ENCODE results near the gene MYBPC1. TPM values are rescaled to one million over a fixed set of nuclear protein-coding genes. Genes with fewer than 3 reads are reported as not detected.

Gene MYBPC1
- total RNA-seq, 1 experiment from 2014 or later = not detected

DNA sequence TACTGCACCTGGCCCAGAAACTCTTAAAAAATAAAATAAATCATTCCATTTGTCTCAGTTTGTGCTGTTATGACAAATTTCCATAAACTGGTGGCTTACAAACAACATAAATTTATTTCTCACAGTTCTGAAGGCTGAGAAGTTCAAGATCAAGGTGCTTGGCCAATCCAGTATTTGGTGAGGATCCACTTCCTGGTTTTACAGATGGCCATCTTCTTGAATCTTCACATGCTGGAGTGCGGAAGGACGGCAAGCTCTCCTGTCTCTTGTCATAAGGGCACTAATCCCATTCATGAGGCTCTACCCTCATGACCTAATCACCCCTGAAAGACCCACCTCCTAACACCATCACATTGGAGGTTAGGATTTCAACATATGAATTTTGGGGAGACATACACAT lies 29.9 kb upstream of the MYBPC1 start:
- CTCF ChIA-PET = no interaction called here
- Mint-ChIP-seq H3K27me3 (ENCODE audit: insufficient read depth, unreplicated experiment) (no peaks in the 10 kb centered on the region), H3K27ac (ENCODE audit: unreplicated experiment) (no peak overlapping the region), H3K36me3 (ENCODE audit: insufficient read depth, unreplicated experiment) (no peaks in the 10 kb centered on the region), H3K4me3 (ENCODE audit: unreplicated experiment) (no peak overlapping the region), H3K4me1 (ENCODE audit: low read depth, unreplicated experiment) (peaks cover under 1% of the 10 kb centered on the region), H3K9me3 (ENCODE audit: unreplicated experiment) (peaks cover 7% of the 10 kb centered on the region)
- H3K27me3 ChIP-seq (replicated peaks; ENCODE audit: control insufficient read depth, insufficient read depth, low read length) = no peaks in the 10 kb centered on the region
- H3K4me3 ChIP-seq (ENCODE audit: low read depth, low read length) = no peak overlapping the region
- no peak for DNase-seq
- POLR2A ChIA-PET = no interaction called here
- no peaks in the 10 kb centered on the region for H3K4me1 ChIP-seq
- H3K9me3 ChIP-seq = no peaks in the 10 kb centered on the region
- no peak for TF ChIP-seq CTCF (IDR thresholded peaks at IDR 0.05; ENCODE audit: insufficient read depth in 1 of 2, low read depth in 1 of 2, low read length in 1 of 2, severe bottlenecking in 1 of 2, unreplicated experiment in 1 of 2)
- no peaks in the 10 kb centered on the region for H3K36me3 ChIP-seq (ENCODE audit: control insufficient read depth, insufficient read depth, low read length)
- no TSS peak for BruUV-seq (replicated peaks)
- intact Hi-C loops (cut with micrococcal nuclease; ENCODE audit: unreplicated experiment) = no loop called here

DNA sequence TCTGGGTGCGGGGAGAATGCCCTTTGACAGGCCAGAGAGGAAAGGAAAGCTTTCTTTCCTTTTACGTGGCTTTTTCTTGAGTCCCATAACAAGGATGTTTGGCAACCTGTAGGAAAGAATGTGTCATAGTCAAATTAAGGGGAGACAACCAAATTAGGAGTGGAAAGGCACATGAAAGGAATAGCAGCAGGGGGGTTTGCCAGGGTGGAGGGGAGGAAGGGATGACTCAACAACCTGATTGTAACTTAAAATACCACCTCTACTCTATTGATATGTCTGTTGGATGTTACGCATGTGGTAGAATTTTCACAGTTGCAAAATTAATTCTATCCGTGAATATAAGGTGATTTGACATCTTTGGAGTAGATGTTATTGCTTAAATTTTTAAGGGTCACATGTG lies 28.5 kb upstream of the MYBPC1 start:
- Mint-ChIP-seq H3K4me1 (ENCODE audit: low read depth, unreplicated experiment) (peaks cover 8% of the 10 kb centered on the region), H3K4me3 (ENCODE audit: unreplicated experiment) (no peak overlapping the region), H3K27me3 (ENCODE audit: insufficient read depth, unreplicated experiment) (no peaks in the 10 kb centered on the region), H3K27ac (ENCODE audit: unreplicated experiment) (no peak overlapping the region), H3K9me3 (ENCODE audit: unreplicated experiment) (no peaks in the 10 kb centered on the region), H3K36me3 (ENCODE audit: insufficient read depth, unreplicated experiment) (no peaks in the 10 kb centered on the region)
- intact Hi-C loops (cut with micrococcal nuclease; ENCODE audit: unreplicated experiment) = no loop called here
- no peaks in the 10 kb centered on the region for H3K9me3 ChIP-seq
- H3K4me1 ChIP-seq = no peaks in the 10 kb centered on the region
- BruUV-seq (replicated peaks) = no TSS peak
- DNase-seq = no peak
- CTCF ChIA-PET = interaction anchor here (0.7 kb wide), 1 partner anchor 188 kb away, joined by 3 read pairs; no protein-coding TSS in a partner anchor
- no peaks in the 10 kb centered on the region for H3K27me3 ChIP-seq (replicated peaks; ENCODE audit: control insufficient read depth, insufficient read depth, low read length)
- no peak for TF ChIP-seq CTCF (IDR thresholded peaks at IDR 0.05; ENCODE audit: insufficient read depth in 1 of 2, low read depth in 1 of 2, low read length in 1 of 2, severe bottlenecking in 1 of 2, unreplicated experiment in 1 of 2)
- H3K36me3 ChIP-seq (ENCODE audit: control insufficient read depth, insufficient read depth, low read length) = no peaks in the 10 kb centered on the region
- no peak overlapping the region for H3K4me3 ChIP-seq (ENCODE audit: low read depth, low read length)
- POLR2A ChIA-PET = no interaction called here

GRCh38 chr12:101567918-101568317 lies 26.9 kb upstream of the MYBPC1 start:
- no peaks in the 10 kb centered on the region for H3K36me3 Mint-ChIP-seq (ENCODE audit: insufficient read depth, unreplicated experiment)
- H3K27me3 ChIP-seq (replicated peaks; ENCODE audit: control insufficient read depth, insufficient read depth, low read length) = no peaks in the 10 kb centered on the region
- no peak overlapping the region for H3K27ac Mint-ChIP-seq (ENCODE audit: unreplicated experiment)
- H3K4me3 ChIP-seq (ENCODE audit: low read depth, low read length) = no peak overlapping the region
- H3K9me3 ChIP-seq = no peaks in the 10 kb centered on the region
- ChIA-PET CTCF (interaction anchor here (0.7 kb wide), 1 partner anchor 206 kb away, joined by 3 read pairs; no protein-coding TSS in a partner anchor), POLR2A (no interaction called here)
- no peaks in the 10 kb centered on the region for H3K27me3 Mint-ChIP-seq (ENCODE audit: insufficient read depth, unreplicated experiment)
- no peaks in the 10 kb centered on the region for H3K4me1 ChIP-seq
- BruUV-seq (replicated peaks) = no TSS peak
- no peak for TF ChIP-seq CTCF (IDR thresholded peaks at IDR 0.05; ENCODE audit: insufficient read depth in 1 of 2, low read depth in 1 of 2, low read length in 1 of 2, severe bottlenecking in 1 of 2, unreplicated experiment in 1 of 2)
- peaks cover 8% of the 10 kb centered on the region for H3K4me1 Mint-ChIP-seq (ENCODE audit: low read depth, unreplicated experiment)
- H3K9me3 Mint-ChIP-seq (ENCODE audit: unreplicated experiment) = no peaks in the 10 kb centered on the region
- intact Hi-C loops (cut with micrococcal nuclease; ENCODE audit: unreplicated experiment) = no loop called here
- DNase-seq = no peak
- no peaks in the 10 kb centered on the region for H3K36me3 ChIP-seq (ENCODE audit: control insufficient read depth, insufficient read depth, low read length)
- H3K4me3 Mint-ChIP-seq (ENCODE audit: unreplicated experiment) = no peak overlapping the region

Data from Caco-2 (cell line).